Measurements from ENCODE around the gene MAP2K6.

GRCh38 chr17:69588316-69588715 is 173.8 kb downstream of the MAP2K6 start:
- TF ChIP-seq EP300 (IDR thresholded peaks at IDR 0.05) (no peak), POLR2A (IDR thresholded peaks at IDR 0.05) (no peak)
- TF ChIP-seq, protein P1, sequence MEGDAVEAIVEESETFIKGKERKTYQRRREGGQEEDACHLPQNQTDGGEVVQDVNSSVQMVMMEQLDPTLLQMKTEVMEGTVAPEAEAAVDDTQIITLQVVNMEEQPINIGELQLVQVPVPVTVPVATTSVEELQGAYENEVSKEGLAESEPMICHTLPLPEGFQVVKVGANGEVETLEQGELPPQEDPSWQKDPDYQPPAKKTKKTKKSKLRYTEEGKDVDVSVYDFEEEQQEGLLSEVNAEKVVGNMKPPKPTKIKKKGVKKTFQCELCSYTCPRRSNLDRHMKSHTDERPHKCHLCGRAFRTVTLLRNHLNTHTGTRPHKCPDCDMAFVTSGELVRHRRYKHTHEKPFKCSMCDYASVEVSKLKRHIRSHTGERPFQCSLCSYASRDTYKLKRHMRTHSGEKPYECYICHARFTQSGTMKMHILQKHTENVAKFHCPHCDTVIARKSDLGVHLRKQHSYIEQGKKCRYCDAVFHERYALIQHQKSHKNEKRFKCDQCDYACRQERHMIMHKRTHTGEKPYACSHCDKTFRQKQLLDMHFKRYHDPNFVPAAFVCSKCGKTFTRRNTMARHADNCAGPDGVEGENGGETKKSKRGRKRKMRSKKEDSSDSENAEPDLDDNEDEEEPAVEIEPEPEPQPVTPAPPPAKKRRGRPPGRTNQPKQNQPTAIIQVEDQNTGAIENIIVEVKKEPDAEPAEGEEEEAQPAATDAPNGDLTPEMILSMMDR (IDR thresholded peaks at IDR 0.05) = no peak
